ENCODE data around the gene OASL.

The OASL gene

GRCh38 chr12:121015825-121016766 lies 22.9 kb downstream of the OASL start, which contains the start of gene C12orf43:
TSS of gene C12orf43 (minus strand) at chr12:121016487. CDS start at chr12:121016474, 13 bp downstream.
- peak; percentile 91 for DNase-seq (ENCODE audit: low spot score)

- DNase-seq (ENCODE audit: low spot score): no peak
Measured at GRCh38 chr12:121013715-121014114, 25.3 kb downstream of the OASL start.

DNA sequence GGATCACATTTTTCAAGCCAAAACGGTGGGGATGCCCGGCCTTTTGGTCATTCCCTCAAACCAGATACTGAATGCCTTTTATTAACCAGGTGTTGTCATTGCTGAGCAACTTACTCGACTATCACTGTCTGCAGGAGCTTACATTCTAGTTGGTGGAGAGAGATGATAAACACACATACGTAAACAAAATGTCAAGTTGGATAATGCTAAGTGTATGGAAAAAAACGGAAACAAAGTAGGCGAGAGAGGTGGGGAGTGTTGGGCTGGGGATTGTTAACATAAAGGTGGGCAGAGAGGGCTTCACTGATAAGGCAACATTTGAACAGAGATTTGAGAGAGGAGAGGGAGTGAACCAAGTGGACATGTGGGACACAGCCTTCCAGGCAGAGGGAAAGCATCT lies 27.2 kb downstream of the OASL start:
- no peak for DNase-seq (ENCODE audit: low spot score)

DNA sequence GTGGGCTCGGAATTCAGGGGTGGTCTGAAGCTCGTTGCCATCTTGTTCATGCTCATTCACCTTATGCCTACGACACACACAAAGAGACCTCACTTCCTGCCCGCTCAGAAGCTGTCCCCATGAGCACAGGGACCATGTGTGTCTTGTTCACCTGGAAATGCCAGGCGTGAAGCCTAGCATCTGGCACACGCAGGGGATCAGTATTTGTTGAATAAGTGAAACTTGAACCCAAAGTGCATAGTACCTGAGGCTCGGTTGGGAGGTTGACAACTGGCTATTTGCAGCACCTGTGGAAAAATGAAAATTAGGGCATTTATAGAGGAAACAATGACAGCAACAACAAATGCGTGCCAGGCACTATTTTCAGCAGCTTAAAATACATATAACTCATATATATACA lies 28.2 kb downstream of the OASL start:
- DNase-seq (ENCODE audit: low spot score): no peak

DNA sequence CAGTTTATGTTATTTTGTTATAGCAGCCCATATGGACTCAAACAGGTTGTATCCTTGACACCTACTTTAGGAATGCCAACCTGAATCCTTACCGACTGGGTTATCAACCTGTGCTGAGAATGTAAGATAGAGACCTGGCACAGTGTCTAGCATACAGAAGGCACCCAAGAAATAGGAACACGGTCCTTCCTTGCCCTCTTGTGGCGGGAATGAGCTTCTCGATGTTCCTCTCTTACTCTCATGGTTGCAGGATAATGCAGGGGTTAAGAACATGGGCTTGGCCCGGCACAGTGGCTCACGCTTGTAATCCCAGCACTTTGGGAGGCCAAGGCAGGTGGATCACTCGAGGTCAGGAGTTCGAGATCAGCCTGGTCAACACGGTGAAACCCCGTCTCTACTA lies 29.3 kb downstream of the OASL start:
- no peak for DNase-seq (ENCODE audit: low spot score)

DNA sequence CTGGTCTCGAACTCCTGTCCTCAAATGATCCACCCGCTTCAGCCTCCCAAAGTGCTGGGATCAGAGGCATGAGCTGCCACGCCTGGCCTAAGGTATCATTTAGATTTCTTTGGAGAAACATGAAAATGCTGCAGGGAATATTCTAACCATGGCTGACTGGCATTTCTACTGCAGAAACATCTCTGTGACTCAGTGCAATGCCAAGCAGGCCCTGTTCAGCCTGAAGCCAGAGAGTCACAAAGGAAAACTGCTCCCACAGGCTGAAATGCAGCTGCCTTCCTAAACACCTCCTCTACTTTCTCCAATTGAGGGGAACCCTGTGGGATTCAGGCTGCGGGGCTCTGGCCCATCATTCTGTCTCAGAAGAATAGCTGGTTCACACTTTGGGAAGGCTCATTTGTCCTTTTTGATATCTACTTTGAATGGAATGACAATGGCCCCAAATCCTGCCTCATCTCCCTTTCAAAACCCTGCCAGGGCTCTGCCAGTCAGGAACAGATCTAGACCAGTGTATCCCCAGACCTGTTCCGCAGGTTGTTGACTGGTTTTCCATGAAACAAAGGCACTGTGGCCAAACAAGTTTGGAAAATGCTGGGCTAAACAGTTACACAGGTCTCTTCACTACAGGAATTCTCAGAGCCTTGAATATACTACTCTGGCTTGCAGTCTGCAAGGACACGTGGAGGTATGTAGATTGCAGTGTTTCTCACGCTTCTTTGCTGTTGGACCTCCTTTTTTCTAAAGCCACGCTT lies 30.5 kb downstream of the OASL start:
- DNase-seq (ENCODE audit: low spot score): no peak

GRCh38 chr12:121005346-121005815 lies 33.7 kb downstream of the OASL start:
- no peak for DNase-seq (ENCODE audit: low spot score)

DNA sequence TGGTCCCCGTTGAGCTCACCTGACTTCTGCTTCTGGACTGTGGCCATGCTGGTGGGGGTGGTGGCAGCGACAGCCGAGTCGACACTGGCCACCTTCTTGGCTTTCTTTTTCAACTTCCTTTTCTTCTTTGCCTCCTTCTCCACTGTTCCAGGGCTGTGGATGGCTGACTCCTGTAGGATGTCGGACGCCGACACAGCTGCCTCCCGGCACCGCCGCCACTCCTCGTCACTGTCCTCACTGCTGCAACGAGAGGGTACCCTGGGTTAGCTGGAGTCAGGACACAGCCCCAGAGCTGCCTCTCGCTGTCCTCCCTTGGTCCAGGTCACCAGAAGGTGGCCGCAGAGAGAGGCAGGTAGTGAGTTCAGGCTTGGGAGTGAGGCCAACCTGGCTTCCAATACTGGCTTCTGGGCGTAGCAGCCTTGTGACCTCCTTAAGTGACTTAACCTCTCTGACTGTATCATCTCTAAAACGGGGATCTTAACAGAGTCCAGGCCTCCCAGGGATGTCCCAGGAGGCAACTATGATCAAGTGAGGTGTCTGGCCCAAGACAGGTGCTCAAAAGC lies 34.7 kb downstream of the OASL start:
- DNase-seq (ENCODE audit: low spot score): no peak

GRCh38 chr12:121003650-121004049 lies 35.4 kb downstream of the OASL start:
- no peak for DNase-seq (ENCODE audit: low spot score)

GRCh38 chr12:121001841-121002483 lies 37.1 kb downstream of the OASL start:
- DNase-seq (ENCODE audit: low spot score): no peak

- no peak for DNase-seq (ENCODE audit: low spot score)
Measured at GRCh38 chr12:121001060-121001459, 38.0 kb downstream of the OASL start.

GRCh38 chr12:121000530-121000929 lies 38.5 kb downstream of the OASL start:
- no peak for DNase-seq (ENCODE audit: low spot score)

- DNase-seq (ENCODE audit: low spot score): no peak
Measured at GRCh38 chr12:120999191-121000120, 39.6 kb downstream of the OASL start.

GRCh38 chr12:120998435-120998834 lies 40.6 kb downstream of the OASL start:
- no peak for DNase-seq (ENCODE audit: low spot score)

DNA sequence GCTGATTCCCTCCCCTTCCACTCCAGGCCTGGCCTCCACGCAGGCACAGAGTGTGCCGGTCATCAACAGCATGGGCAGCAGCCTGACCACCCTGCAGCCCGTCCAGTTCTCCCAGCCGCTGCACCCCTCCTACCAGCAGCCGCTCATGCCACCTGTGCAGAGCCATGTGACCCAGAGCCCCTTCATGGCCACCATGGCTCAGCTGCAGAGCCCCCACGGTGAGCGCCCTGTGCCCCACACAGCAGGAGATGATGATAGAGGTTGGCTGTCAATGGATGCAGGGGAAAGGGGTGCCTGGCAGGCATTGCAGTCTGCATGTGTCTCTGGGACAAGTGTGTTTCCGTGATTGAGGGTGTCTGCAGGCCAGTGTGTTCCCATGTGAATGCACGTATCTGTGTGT lies 41.6 kb downstream of the OASL start:
- DNase-seq (ENCODE audit: low spot score): no peak

DNA sequence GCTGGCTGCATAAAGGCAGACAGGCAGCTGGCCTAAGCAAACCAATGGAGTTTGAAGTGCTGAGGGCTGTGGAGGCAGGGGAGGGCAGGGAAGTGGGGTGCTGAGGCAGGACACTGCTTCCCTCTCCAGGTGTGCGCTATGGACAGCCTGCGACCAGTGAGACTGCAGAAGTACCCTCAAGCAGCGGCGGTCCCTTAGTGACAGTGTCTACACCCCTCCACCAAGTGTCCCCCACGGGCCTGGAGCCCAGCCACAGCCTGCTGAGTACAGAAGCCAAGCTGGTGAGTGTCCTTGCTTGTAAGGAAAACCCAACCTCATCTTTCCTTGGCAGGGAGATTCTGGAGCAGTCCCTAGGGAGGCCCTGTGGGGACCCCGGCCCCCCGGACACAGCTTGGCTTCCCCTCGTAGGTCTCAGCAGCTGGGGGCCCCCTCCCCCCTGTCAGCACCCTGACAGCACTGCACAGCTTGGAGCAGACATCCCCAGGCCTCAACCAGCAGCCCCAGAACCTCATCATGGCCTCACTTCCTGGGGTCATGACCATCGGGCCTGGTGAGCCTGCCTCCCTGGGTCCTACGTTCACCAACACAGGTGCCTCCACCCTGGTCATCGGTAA lies 42.8 kb downstream of the OASL start:
- DNase-seq (ENCODE audit: low spot score): no peak

- DNase-seq (ENCODE audit: low spot score): no peak
Measured at GRCh38 chr12:120994589-120995337, 44.3 kb downstream of the OASL start.

DNA sequence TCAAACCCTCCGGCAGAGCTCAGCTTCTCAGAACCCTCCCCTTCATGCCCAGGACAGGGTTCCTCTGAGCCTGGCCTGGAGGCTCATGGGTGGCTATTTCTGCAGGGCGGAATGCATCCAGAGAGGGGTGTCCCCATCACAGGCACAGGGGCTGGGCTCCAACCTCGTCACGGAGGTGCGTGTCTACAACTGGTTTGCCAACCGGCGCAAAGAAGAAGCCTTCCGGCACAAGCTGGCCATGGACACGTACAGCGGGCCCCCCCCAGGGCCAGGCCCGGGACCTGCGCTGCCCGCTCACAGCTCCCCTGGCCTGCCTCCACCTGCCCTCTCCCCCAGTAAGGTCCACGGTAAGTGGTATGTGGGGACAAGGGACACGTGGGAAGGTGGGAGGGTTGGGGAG lies 45.0 kb downstream of the OASL start:
- DNase-seq (ENCODE audit: low spot score): no peak

DNA sequence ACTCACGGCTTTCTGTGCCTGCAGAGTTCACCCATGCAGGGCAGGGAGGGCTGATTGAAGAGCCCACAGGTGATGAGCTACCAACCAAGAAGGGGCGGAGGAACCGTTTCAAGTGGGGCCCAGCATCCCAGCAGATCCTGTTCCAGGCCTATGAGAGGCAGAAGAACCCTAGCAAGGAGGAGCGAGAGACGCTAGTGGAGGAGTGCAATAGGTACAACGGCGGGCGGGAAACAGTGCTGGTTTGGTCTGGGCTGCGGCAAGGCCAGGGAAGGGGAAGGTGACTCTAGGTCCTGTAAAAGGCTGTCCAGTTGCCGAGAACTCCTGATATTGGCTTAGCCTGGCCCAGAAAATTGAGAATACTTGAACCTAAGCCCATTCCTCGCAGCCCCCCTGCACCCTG lies 45.5 kb downstream of the OASL start:
- no peak for DNase-seq (ENCODE audit: low spot score)

GRCh38 chr12:120992989-120993388 lies 46.1 kb downstream of the OASL start:
- DNase-seq (ENCODE audit: low spot score): no peak
